ENCODE results near the gene MEGF8. TPM values are rescaled to one million over a fixed set of nuclear protein-coding genes. Genes with fewer than 3 reads are reported as not detected.

The MEGF8 gene
- total and polyA plus RNA-seq, 2 of the 13 experiments (the other 11 are each of a cell fraction or from before 2014, with no cell fraction given): 4.0 to 8.8 TPM

DNA sequence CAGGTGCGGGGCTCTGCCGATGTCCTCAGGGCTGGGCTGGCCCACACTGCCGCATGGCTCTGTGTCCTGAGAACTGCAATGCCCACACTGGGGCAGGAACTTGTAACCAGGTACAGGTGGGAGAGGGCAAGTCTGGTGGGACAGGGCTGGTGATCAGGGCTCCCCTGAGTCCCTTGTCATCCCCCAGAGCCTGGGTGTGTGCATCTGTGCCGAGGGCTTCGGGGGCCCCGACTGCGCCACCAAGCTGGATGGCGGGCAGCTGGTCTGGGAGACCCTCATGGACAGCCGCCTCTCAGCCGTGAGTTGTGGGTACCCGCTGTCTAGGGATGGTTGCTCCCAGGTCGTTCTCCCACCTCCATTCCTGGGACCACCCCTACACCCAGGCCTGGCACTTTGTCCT lies 30.5 kb downstream of the MEGF8 start:
- intact Hi-C loops (cut with micrococcal nuclease; ENCODE audit: unreplicated experiment): no loop called here
- FAIRE-seq (no peak), ATAC-seq (no peak), DNase-seq (ENCODE audit: low spot score) (no peak)
- BruUV-seq (replicated peaks): no TSS peak
- no peaks in the 10 kb centered on the region for H3K79me2 ChIP-seq (ENCODE audit: insufficient read depth, low read length)
- no peaks in the 10 kb centered on the region for H3K9me3 ChIP-seq (ENCODE audit: low read length)
- ChIA-PET CTCF (ENCODE audit: low intra/inter-chr PET ratio, low total read pairs) (no interaction called here), POLR2A (no interaction called here)
- in situ Hi-C loops (cut with HindIII; ENCODE audit: extremely low pct_ligation_motif_present, low pct_unique_long_range_greater_than_20kb): no loop called here
- no peak overlapping the region for H3K9ac ChIP-seq (ENCODE audit: insufficient read depth, low read depth, low read length)
- TF ChIP-seq AGO2 (optimal IDR thresholded peaks at IDR 0.05; ENCODE audit: low read depth, low read length): peak; percentile 57
- TF ChIP-seq, protein P1, sequence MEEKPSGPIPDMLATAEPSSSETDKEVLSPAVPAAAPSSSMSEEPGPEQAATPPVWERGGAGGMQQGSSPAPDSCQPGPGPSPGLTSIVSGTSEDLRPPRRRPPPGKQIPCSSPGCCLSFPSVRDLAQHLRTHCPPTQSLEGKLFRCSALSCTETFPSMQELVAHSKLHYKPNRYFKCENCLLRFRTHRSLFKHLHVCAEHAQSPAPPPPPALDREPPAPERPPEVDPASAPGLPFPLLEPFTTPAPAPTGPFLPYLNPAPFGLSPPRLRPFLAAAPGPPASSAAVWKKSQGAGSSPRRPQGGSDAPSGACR (CRISPR knock-in tag; IDR thresholded peaks at IDR 0.05): no peak
- H3K36me3 ChIP-seq (replicated peaks in 1 of 2; ENCODE audit: control insufficient read depth in 1 of 2, insufficient read depth in 2 of 2, low read length in 2 of 2): peaks cover 6 to 17% of the 10 kb centered on the region in 2 experiments; a peak in 4 of 5 replicates
- no peak overlapping the region for H3K4me2 ChIP-seq (ENCODE audit: low read depth, low read length)
- H3K4me1 ChIP-seq (ENCODE audit: insufficient read depth, low read length): no peaks in the 10 kb centered on the region
- no peaks in the 10 kb centered on the region for H3K27me3 ChIP-seq (ENCODE audit: control insufficient read depth in 1 of 2, insufficient read depth in 2 of 2, low read length in 2 of 2)
- no peak overlapping the region for H3K4me3 ChIP-seq (replicated peaks in 1 of 3; ENCODE audit: insufficient read depth in 1 of 3, low read depth in 2 of 3, low read length in 3 of 3)
- 92% methylated on average over 6 of the region's 12 CpGs for WGBS (ENCODE audit: low lambda C conversion rate)
- no peaks in the 10 kb centered on the region for H4K20me1 ChIP-seq (ENCODE audit: insufficient read depth, low read length)
- no peak overlapping the region for H3K27ac ChIP-seq (ENCODE audit: extremely low read length, insufficient read depth, low read length)
- H2AFZ ChIP-seq (ENCODE audit: low read length): no peak overlapping the region

DNA sequence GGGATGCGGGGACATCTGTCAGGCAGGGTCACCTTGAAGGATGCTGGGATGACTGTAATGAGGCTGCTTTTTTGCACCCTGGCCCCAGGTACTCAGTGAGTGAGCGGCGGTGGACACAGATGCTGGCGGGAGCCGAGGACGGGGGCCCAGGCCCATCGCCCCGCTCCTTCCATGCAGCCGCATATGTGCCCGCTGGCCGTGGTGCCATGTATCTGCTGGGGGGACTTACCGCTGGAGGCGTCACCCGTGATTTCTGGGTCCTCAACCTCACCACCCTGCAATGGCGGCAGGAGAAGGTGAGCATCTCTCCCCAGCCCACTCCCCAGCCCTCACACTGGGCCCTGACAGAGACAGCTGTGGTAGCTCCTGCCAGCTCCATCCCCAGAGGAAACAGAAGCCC lies 31.3 kb downstream of the MEGF8 start:
- 100% methylated on average over 1 of the region's 15 CpGs for WGBS (ENCODE audit: low lambda C conversion rate)
- H3K27me3 ChIP-seq (ENCODE audit: control insufficient read depth in 1 of 2, insufficient read depth in 2 of 2, low read length in 2 of 2): no peaks in the 10 kb centered on the region
- DNase-seq (ENCODE audit: low spot score) (no peak), ATAC-seq (no peak), FAIRE-seq (no peak)
- no peaks in the 10 kb centered on the region for H4K20me1 ChIP-seq (ENCODE audit: insufficient read depth, low read length)
- H2AFZ ChIP-seq (ENCODE audit: low read length): no peak overlapping the region
- no peak overlapping the region for H3K4me3 ChIP-seq (replicated peaks in 1 of 3; ENCODE audit: insufficient read depth in 1 of 3, low read depth in 2 of 3, low read length in 3 of 3)
- H3K4me2 ChIP-seq (ENCODE audit: low read depth, low read length): no peak overlapping the region
- intact Hi-C loops (cut with micrococcal nuclease; ENCODE audit: unreplicated experiment) (no loop called here), in situ Hi-C loops (cut with HindIII; ENCODE audit: extremely low pct_ligation_motif_present, low pct_unique_long_range_greater_than_20kb) (no loop called here)
- ChIA-PET CTCF (ENCODE audit: low intra/inter-chr PET ratio, low total read pairs) (no interaction called here), POLR2A (no interaction called here)
- no peaks in the 10 kb centered on the region for H3K79me2 ChIP-seq (ENCODE audit: insufficient read depth, low read length)
- no peaks in the 10 kb centered on the region for H3K4me1 ChIP-seq (ENCODE audit: insufficient read depth, low read length)
- H3K9ac ChIP-seq (ENCODE audit: insufficient read depth, low read depth, low read length): no peak overlapping the region
- peaks cover 6 to 17% of the 10 kb centered on the region in 2 experiments; a peak in 4 of 5 replicates for H3K36me3 ChIP-seq (replicated peaks in 1 of 2; ENCODE audit: control insufficient read depth in 1 of 2, insufficient read depth in 2 of 2, low read length in 2 of 2)
- H3K27ac ChIP-seq (ENCODE audit: extremely low read length, insufficient read depth, low read length): no peak overlapping the region
- no TSS peak for BruUV-seq (replicated peaks)
- H3K9me3 ChIP-seq (ENCODE audit: low read length): no peaks in the 10 kb centered on the region
- TF ChIP-seq SMAD9 (CRISPR knock-in tag; IDR thresholded peaks at IDR 0.05) (no peak), HOXA5 (CRISPR knock-in tag; IDR thresholded peaks at IDR 0.05) (no peak), TOE1 (CRISPR knock-in tag; IDR thresholded peaks at IDR 0.05) (no peak), PRPF4 (IDR thresholded peaks at IDR 0.05; ENCODE audit: low read depth, low read length, poor library complexity, severe bottlenecking) (no peak), ZNF296 (CRISPR knock-in tag; conservative IDR thresholded peaks at IDR 0.05) (no peak), RFXANK (CRISPR knock-in tag; IDR thresholded peaks at IDR 0.05) (no peak)
- TF ChIP-seq, protein P2, sequence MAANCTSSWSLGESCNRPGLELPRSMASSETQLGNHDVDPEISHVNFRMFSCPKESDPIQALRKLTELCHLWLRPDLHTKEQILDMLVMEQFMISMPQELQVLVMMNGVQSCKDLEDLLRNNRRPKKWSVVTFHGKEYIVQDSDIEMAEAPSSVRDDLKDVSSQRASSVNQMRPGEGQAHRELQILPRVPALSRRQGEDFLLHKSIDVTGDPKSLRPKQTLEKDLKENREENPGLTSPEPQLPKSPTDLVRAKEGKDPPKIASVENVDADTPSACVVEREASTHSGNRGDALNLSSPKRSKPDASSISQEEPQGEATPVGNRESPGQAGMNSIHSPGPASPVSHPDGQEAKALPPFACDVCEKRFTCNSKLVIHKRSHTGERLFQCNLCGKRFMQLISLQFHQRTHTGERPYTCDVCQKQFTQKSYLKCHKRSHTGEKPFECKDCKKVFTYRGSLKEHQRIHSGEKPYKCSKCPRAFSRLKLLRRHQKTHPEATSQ (CRISPR knock-in tag; IDR thresholded peaks at IDR 0.05; ENCODE audit: borderline replicate concordance): no peak
- TF ChIP-seq, protein P3, sequence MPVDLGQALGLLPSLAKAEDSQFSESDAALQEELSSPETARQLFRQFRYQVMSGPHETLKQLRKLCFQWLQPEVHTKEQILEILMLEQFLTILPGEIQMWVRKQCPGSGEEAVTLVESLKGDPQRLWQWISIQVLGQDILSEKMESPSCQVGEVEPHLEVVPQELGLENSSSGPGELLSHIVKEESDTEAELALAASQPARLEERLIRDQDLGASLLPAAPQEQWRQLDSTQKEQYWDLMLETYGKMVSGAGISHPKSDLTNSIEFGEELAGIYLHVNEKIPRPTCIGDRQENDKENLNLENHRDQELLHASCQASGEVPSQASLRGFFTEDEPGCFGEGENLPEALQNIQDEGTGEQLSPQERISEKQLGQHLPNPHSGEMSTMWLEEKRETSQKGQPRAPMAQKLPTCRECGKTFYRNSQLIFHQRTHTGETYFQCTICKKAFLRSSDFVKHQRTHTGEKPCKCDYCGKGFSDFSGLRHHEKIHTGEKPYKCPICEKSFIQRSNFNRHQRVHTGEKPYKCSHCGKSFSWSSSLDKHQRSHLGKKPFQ (CRISPR knock-in tag; IDR thresholded peaks at IDR 0.05; ENCODE audit: insufficient replicate concordance): no peak
- TF ChIP-seq, protein P4, sequence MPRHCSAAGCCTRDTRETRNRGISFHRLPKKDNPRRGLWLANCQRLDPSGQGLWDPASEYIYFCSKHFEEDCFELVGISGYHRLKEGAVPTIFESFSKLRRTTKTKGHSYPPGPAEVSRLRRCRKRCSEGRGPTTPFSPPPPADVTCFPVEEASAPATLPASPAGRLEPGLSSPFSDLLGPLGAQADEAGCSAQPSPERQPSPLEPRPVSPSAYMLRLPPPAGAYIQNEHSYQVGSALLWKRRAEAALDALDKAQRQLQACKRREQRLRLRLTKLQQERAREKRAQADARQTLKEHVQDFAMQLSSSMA (CRISPR knock-in tag; IDR thresholded peaks at IDR 0.05): no peak
- TF ChIP-seq, protein P5, sequence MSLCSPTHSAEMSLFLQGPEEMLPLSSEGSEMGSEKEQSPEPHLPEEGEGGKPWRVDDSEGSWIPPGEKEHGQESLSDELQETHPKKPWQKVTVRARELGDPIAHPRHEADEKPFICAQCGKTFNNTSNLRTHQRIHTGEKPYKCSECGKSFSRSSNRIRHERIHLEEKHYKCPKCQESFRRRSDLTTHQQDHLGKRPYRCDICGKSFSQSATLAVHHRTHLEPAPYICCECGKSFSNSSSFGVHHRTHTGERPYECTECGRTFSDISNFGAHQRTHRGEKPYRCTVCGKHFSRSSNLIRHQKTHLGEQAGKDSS (CRISPR knock-in tag; IDR thresholded peaks at IDR 0.05; ENCODE audit: borderline replicate concordance, low read depth): no peak
